IPS-NIHi7 (cell line): Measurements from ENCODE around the gene TTI1.

Experiments
- DNase-seq: peaks from one replicate; pipeline ENCODE4 v3.0.0; 2012; ENCODE audit warnings: mixed read lengths; ENCODE audit errors: extremely low spot score

The TTI1 gene

GRCh38 chr20:38055294-38055693 is 22.0 kb upstream of the TTI1 start:
- DNase-seq = no peak

- no peak for DNase-seq
These were observed 21.4 kb upstream of the TTI1 start for GRCh38 chr20:38054647-38055046.

GRCh38 chr20:38052870-38053269 is 19.6 kb upstream of the TTI1 start:
- no peak for DNase-seq

GRCh38 chr20:38050686-38051085 is 17.4 kb upstream of the TTI1 start:
- DNase-seq = no peak

GRCh38 chr20:38049800-38050199 is 16.5 kb upstream of the TTI1 start:
- no peak for DNase-seq

- DNase-seq = peak; percentile 33
These were observed 13.3 kb upstream of the TTI1 start for GRCh38 chr20:38046572-38046971.

GRCh38 chr20:38044685-38045084 is 11.4 kb upstream of the TTI1 start:
- no peak for DNase-seq

- DNase-seq = no peak
These were observed 10.4 kb upstream of the TTI1 start for GRCh38 chr20:38043512-38044300.

GRCh38 chr20:38040276-38040675 is 7.0 kb upstream of the TTI1 start:
- DNase-seq = no peak

GRCh38 chr20:38036366-38036765 is 3.1 kb upstream of the TTI1 start:
- no peak for DNase-seq

- no peak for DNase-seq
These were observed 1.7 kb upstream of the TTI1 start for GRCh38 chr20:38034961-38035360.

GRCh38 chr20:38034108-38034649 is 923 bp upstream of the TTI1 start:
- no peak for DNase-seq

GRCh38 chr20:38032585-38033329 is 499 bp downstream of the TTI1 start:
- no peak for DNase-seq

- DNase-seq = no peak
These were observed 1.3 kb downstream of the TTI1 start for GRCh38 chr20:38031957-38032356.

GRCh38 chr20:38029453-38029852 is 3.8 kb downstream of the TTI1 start:
- no peak for DNase-seq

GRCh38 chr20:38024496-38024895 is 8.8 kb downstream of the TTI1 start:
- DNase-seq = no peak

GRCh38 chr20:38023181-38024001 is 9.9 kb downstream of the TTI1 start:
- DNase-seq = no peak

- no peak for DNase-seq
These were observed 12.0 kb downstream of the TTI1 start for GRCh38 chr20:38021087-38021772.

- DNase-seq = no peak
These were observed 14.9 kb downstream of the TTI1 start for GRCh38 chr20:38018385-38018784.

GRCh38 chr20:38017959-38018358 is 15.3 kb downstream of the TTI1 start:
- no peak for DNase-seq

GRCh38 chr20:38013887-38014286 is 19.4 kb downstream of the TTI1 start:
- no peak for DNase-seq
